DLD1 (cell line): Measurements from ENCODE around the gene IL11RA.

Experiments
- in situ Hi-C: cut with HindIII; loops from 2 replicates; pipeline ENCODE4 v1.10.0; 2017; ENCODE audit warnings: low sequenced_read_pairs

IL11RA gene

DNA sequence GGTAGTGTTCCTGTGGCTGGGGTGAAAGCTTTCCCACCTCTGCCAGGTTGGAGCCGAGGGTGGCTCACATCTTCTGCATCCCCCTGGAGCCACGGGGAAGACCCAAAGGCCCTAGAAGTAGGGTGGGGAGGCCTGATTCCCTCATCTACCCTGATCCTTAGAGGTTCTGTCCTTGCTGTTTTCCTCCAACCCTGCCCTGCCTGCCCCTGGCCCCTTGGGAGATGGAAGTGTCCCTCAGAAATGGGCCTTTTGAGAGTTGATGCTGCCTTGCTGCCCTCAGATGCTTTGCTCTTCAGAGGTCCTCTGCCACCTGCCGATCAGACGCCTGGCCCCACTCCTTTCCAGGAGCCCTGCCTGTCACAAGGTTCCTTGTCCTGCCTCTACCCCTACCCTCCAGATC, 32.8 kb downstream of the IL11RA start:
- in situ Hi-C loops, result no loop called here

DNA sequence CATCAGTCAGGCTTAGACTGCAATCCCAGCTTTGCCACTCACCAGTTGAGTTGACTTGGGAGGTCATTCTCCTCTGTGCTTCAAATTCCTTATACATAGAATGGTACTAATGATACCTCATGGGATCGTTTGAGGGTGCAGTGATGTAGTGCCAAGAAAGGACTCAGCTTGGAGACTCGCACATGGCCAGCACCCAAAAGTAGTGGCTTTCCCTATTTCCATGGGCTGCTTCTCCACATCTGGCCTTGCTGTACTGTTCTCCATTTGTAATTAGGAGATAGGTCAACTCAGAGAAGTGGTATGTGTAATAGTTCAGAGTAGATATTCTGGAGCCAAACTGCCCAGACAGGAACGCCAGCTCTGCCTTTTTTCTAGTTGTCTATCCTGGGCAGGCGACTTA, 33.6 kb downstream of the IL11RA start:
- in situ Hi-C loops, result no loop called here

DNA sequence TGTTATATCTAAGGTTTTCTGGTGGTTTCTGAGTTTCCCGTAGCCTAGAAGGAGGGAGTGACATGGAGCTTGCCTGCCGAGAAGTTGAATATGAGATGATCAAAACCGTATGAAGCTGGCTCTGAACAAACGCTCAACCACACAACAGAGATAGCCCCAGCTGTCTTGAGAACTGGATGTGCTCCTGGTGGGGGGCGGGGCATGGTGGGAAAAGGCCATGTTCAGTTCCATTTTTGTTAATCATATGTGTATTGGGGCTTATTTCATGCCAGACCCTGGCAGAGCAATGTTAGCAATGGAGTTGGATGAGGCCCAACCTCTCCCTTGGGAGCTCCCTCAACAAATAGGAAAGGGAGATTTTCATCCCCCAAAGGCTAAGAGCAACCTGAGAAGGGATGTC, 34.2 kb downstream of the IL11RA start:
- in situ Hi-C loops, result no loop called here

DNA sequence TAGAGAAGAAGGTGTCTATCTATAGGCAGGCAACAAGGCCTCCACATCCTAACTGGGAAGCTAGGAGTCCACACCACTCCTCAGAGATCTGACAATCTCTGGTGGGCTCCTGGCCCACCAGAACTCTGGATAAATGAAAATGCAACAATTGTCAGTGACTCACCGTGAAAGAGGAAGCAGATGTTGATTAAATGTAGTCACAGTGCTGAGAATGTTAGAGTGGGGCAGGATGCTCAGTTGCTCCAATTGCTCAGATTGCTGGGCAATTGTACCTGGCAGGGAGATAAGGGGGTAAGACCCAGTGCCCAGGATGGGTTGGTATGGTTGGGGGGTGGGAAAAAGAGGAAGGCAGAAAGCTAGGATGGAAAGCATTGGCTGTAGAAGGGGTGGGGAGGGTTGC, 34.7 kb downstream of the IL11RA start:
- in situ Hi-C loops, result no loop called here

DNA sequence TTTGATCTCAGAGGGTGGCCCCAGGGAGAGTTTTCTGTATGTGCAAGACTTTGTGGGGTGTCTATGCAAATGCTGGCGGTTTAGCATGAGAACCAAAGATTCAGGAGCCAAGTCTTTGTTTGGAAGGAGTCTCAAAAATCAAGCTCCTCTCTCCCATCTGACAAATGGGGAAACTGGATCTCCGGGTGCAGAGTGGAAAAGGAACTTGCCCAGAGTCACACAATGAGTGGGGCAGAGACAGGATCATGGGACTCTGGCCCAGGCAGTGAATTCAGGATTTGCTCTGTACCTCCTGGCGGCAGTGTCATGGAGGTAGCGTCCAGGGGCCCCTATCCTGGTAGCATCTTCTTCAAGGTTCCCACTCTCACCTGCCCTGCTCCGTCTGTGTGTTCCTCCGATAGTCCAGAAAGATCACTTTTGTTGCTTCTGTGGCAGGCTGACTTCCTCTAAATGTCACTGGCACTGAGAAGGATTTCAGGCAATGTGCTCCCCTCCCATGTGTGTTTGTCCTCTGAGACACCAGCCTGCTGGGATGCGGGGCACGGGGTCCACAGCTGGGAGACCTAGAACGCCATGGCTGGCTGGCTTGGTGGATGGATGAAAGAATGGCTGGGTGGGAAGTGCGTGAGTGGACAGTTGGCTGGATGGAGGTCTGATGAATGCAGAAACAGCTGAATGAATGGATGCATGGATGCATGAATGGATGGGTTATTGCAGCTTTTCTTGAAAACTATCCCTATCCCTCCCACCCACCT, 35.5 kb downstream of the IL11RA start:
- in situ Hi-C loops, result no loop called here

DNA sequence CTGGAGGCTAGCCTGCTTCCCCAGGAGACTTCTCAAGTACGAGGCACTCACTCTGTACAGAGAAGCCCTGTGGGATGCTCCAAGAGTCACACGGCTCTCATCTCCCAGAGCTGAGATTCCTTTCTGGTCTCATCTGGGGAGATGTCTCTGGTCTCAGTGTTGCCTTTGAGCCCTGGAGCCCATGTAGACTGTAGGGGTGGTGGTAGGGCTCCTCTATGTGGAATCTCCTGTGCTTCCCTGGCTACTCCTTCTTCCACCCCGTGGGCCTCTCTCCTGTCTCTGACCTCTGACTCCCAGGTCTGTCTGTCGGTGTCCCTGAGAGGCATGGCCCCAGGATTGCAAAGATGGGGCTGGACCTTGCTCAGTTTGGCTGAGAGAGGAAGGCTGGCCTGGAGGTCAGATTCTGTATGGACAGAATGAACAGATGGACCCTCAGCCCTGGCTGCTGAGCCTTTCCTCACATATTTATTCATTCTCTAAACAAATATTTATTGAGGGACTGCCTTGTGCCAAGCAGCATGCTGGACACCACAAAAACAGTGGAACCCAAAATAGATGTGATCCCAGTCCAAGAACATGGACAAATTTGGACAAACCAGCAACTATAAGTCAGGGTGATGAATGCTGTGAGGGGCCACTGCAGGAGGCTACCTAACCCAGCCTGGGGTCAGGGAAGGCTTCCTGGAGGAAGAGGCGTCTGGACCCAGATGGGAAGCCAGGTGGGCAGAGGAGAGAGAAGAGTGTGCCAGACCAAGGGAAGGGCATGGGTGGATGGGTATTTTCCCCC, 36.5 kb downstream of the IL11RA start:
- in situ Hi-C loops, result no loop called here

DNA sequence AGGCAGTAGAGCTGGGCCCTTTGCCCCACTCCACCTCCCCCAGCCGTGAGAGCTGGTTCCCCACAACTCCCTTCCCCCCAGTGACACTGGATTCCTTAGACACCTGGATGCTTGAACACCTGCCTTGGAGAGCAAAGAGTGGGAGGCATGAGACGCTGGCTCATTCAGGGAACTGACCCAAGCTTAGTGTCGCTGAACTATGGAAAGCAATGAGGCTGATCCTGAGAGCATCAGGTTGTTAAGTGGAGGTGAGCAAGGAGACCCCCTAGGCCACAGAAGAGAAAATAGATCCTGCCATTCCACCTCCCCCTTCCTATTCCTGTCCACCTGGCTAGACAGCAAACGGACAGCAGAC, 37.1 kb downstream of the IL11RA start:
- in situ Hi-C loops, result no loop called here

DNA sequence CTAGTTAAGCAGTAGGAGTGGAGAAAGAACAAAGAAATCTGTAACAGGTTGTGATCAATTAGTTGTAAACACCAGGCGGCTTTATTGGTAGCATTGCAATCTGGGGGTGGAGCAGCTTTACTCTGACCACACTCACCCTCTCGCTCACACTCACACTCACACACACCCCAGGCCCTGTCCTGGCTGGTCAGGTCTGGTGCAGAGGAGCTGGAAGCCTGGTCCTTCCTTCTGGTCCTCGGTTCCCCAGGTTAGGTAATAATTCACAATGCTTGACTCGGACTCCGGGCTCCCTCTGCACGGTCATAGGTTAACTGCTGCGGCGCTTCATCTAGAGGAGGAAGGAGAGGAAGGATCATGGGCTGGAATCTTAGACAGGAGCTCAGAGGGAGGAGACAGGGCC, 37.5 kb downstream of the IL11RA start:
- in situ Hi-C loops, result no loop called here

DNA sequence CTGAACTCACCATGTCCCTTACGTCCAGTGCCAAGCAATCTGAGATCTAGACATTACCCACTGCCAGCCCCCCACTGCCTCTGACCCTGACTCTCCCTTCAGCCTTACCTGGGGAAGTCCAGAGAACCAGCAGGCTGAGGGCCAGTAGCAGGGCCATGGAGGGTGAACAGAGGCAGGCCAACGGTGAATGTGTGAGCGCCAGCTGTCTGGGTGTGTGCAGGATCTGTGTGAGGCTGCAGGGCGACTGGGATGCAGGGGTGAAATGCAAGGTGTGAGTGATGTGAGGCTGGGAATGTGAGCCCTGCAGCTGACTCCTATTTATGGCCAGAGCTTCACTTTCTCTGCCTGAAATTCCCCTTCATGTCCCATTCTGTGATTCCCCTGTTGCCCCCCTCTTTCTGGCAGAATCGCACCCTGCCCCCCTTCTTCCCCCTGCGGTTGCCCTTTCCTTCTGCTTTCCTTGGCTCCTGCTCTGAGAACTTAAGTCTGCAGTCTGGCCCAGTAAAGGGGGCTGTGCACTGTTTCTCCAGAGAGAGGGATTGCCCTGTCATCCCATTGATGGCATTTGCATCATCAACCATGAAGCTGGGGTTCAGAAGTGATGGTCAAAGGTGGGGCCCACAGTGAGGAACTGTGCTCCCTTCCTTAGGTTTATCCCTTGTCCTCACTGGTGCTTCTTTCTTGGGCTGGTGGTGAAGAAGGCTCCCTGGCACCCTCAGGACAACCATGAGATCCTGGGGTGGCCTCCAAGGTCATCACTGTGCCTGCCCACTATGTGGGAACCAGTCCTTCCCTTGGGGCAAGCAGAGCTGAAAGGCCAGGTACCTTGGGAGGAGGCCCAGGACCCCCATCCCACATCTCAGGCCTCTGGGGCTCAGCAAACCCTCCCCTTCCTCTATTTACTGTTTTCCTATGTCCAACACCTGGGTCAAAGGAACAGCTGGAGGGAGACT, 39.3 kb downstream of the IL11RA start, which contains the start of gene CCL19:
TSS of gene CCL19 (minus strand) at position 294 of the 953 bp plus-strand sequence. CDS start at position 157, 137 bp downstream.
- in situ Hi-C loops, result no loop called here

DNA sequence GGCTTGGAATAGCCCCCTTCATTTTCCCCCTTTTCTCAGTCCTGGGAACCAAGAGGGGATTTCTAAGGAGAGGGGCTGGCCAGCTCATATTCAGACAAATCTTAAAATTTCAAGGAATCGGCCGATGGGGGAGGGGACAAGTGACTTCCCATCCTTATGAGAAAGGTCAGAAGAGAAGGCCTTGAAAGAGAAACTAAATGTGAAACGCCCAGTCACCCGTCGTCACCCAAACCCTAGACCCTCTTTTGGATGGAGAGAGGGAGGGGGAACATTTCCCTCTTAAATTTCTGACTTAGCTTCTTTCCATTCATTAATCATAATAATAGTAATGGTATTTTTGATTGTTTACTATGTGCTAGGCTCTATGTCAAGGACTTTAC, 39.9 kb downstream of the IL11RA start:
- in situ Hi-C loops, result no loop called here

DNA sequence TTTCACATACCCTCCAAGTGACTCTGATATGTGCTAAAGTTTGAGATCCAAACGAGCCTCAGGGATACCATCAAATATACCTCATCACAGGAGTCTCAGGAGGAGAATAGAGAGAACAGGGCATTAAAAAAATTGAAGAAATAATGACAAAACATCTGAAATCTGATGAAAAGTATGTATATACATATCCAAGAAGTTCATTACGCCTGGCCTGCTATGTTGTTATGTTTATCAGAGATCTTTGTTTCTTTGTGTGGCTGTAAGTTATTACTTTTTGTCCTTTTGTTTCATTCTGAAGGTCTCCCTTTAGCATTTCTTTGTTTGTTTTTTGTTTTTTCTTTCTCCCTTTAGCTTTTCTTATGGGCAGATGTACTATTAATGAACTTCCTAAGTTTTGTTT, 41.6 kb downstream of the IL11RA start:
- in situ Hi-C loops, result no loop called here

DNA sequence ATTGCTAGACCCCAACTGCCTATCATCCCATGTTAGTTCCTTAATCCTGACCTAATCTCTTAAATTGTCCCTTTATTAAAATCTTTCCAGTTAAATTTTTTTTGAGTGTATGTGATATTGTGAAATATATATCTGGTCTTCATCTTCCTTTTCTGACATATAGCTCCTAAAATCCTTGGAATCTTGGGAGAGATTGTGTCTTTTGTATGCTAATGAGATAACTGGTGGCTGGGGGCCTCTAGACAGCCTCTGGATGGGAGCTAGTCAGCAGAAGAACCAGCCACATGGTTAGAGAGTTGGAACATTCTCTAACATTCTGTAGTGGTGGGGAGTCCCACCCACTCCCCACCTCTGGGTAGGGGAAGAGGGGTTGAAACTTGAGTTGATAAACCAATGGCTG, 42.8 kb downstream of the IL11RA start:
- in situ Hi-C loops, result no loop called here

DNA sequence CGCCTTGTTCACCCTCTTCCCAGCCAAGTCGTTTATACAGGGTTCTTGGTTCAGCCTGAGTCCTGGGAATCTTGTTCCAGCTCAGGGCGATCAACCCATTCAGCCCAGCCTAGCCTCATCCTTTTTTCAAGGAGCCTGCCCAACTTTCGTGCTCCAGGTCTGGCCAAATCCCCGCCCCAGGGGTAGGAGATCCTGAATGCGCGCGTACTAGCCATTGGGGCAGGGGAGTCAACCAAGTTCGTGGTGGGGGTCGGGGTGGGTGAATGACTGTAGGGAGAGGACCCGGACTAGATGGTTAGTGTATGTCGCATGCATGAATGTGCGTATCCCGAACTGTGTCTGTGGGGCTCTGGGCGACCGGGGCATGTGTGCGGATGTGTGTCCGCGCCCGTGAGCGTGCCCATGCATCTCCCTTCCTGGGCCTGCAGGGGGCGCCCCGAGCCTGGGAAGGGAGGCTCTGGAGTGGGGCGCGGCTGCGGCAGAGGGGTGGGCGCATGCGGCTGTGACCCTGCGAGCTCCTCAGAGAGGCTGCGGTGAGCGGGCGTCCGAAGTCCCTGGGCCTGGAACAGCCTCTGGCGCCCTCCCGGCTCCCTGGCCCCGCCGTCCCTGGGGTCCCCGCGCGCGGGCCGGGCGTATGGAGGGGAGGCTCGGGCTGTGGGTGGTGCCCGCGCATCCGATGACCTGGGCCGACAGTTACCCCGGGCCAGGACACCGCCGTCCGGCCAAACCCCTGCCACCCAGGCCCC, 49.2 kb downstream of the IL11RA start:
- in situ Hi-C loops, result no loop called here

DNA sequence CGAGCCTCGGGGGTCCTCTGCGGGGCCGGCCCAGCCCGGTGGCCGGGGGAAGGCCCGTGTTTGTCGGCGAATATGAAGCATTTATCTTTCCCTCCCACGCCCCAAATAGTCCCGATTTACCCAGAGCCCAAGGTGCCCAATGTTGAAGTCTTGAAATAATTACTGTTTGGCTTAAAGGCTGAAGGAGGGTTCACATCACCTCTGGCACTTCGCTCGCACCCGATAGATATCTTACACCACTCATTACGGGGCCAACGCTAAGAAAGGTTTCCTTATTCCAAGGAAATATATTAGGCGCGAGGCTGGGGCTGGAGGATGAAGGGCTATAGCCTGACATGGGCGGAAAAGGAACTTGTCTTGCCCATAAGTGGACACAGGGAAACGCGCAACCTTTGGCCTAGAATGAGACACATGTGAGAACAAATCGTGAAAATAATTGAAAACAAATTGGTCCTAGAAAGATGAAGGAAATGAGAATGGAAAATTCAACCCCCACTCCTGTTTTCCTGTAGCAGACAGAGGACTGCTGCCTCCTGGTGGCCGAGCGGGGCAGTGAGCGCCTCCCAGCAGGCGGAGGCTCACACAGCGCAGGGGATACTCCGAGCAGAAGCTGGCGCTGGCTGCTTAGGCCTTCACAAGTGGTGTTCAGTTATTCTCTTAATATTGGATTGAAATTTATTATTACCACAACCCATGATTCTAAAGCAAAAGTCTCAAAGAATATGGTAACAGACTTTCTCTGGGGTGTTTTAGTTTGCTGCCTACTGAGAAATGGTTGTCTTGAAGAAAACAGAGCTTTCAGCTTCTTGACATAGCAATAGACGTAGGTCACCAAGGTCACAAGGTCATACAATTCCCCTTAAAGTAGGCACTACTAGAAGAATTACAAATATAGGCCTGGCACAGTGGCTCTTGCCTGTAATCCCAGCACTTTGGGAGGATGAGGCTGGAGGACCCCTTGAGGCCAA, 50.1 kb downstream of the IL11RA start:
- in situ Hi-C loops, result no loop called here

DNA sequence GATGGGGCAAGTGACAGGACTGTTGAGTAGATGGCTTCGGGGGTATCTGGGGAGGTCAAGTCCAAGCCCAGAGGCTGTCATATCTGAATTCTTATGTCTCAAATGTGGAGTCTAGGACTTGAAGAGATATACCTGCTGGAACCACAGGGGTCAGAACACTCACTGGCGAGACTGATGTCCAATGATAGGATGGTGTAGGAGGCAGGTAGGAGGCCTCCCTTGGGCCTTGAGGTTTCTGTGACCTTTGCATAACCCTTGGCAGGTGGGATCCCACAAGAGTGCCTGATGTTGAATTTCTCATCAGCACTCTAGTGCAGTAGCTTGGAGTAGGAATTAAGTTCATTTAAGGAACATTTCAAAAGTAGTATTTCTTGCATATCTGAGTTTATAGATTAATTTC, 55.1 kb downstream of the IL11RA start:
- in situ Hi-C loops, result no loop called here

DNA sequence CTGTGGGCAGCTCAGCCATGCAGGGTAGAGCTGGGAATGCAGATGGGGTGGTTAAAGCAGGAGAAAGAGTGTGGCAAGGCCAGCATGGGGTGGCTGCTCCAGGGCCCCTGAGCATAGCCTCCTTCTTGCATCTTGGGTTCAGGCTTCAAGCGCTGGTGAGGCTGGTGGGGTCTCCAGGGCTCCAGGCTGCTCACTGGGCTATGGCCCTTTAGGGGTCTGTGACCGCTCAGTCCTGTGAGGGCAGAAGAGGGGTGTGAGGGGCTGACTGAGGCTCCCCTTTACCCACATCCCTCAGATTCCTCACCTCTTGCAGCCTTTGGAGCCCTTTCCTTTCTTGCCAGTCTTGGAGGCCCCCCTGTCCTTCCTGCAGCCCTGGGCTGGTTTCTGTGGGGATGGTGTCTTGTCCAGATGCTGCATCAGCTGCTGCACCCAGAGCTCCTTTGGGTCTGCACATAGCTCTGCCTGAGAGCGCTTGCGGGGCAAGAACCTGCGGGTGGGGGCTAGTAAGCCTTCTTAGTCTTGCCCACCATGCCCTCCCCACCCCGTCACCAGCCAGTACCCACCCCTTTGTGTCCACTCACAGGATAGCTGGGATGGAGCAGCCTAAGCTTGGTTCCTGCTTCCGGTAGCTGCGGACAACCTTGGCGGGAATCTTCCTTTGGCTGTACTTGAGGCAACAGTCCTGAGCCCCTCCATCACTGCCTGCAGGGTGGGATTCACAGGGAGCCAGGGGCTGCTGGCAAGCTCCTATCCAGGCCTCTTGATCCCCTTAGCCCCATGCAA, 57.4 kb downstream of the IL11RA start:
- in situ Hi-C loops, result no loop called here

DNA sequence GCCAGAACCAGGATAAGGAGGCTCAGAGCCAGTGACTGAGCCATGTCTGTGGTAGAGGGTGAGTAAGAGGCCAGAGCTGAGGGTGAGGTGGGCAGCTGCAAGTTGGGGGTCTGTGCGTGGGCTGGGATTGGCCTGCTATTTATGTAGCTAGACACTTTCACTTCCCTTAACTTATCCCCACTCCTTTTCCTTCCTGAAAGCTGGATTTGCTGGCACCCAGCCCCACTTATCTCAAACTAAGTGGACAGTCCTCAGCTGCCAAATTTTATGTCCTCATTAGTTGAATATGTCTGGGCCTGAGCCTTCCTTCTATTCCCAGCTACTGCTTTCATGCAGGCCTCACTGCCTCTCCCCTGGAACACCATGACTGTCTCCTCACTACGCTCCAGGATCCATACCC, 58.0 kb downstream of the IL11RA start, which contains the start of gene CCL21:
TSS of gene CCL21 (minus strand) at position 114 of the 400 bp plus-strand sequence. CDS start at position 44, 70 bp downstream.
- in situ Hi-C loops, result no loop called here
